Breast epithelium (tissue), 3 donors: ENCODE results near the gene IFNL4.

Source experiments
- POLR2A ChIP-seq: fragments of 450-650 bp; IDR thresholded peaks from one replicate; pipeline ENCODE4 v1.6.1; 2016; ENCODE audit warnings: antibody characterized with exemption, mild to moderate bottlenecking, moderate library complexity
- POLR2AphosphoS5 ChIP-seq, 3 donors: sonication (generic); formaldehyde crosslinking; IDR thresholded peaks; one replicate each; pipeline ENCODE4 v1.6.1; 2017; ENCODE audit warnings: antibody characterized with exemption in 3 of 3
- TF ChIP-seq, protein P1 (sequence below), 3 donors: fragments of 450-650 bp; IDR thresholded peaks; one replicate each; pipeline ENCODE4 v1.5.1; 2016 to 2017; ENCODE audit warnings: antibody characterized with exemption in 3 of 3, mild to moderate bottlenecking in 3 of 3, moderate library complexity in 3 of 3

DNA sequence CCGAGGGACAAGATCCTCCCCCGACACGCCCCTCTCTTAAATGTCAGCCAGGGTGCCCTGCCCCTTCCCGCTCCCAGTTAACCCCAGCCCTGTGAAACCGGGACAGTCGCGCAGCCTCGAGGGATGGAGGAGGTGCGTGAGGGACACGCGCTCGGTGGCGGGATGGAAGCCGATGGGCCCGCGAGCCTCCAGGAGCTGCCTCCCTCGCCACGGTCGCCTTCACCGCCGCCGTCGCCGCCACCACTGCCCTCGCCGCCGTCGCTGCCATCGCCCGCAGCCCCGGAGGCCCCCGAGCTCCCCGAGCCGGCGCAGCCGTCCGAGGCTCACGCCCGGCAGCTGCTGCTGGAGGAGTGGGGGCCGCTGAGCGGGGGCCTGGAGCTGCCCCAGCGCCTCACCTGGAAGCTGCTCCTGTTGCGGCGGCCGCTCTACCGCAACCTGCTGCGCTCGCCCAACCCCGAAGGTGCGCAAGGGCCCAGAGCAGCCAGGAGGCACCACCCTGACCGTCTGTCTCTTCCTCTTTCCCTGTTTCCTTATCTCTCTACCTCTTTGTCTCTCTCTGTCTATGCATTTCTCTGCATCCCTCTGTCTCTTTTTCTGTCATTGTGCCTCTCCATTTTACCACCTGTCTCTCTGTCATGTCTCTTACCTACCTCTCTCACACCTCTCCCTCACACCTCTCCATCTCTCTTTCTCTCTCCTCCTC lies 51.6 kb downstream of the IFNL4 start, which contains the start of gene NCCRP1:
- TF ChIP-seq, protein P1, sequence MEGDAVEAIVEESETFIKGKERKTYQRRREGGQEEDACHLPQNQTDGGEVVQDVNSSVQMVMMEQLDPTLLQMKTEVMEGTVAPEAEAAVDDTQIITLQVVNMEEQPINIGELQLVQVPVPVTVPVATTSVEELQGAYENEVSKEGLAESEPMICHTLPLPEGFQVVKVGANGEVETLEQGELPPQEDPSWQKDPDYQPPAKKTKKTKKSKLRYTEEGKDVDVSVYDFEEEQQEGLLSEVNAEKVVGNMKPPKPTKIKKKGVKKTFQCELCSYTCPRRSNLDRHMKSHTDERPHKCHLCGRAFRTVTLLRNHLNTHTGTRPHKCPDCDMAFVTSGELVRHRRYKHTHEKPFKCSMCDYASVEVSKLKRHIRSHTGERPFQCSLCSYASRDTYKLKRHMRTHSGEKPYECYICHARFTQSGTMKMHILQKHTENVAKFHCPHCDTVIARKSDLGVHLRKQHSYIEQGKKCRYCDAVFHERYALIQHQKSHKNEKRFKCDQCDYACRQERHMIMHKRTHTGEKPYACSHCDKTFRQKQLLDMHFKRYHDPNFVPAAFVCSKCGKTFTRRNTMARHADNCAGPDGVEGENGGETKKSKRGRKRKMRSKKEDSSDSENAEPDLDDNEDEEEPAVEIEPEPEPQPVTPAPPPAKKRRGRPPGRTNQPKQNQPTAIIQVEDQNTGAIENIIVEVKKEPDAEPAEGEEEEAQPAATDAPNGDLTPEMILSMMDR (IDR thresholded peaks at IDR 0.05): no peak
- TF ChIP-seq POLR2A (no peak), POLR2AphosphoS5 (IDR thresholded peaks at IDR 0.05) (no peak)
